ENCODE measurements around the gene LIPC.

DNA sequence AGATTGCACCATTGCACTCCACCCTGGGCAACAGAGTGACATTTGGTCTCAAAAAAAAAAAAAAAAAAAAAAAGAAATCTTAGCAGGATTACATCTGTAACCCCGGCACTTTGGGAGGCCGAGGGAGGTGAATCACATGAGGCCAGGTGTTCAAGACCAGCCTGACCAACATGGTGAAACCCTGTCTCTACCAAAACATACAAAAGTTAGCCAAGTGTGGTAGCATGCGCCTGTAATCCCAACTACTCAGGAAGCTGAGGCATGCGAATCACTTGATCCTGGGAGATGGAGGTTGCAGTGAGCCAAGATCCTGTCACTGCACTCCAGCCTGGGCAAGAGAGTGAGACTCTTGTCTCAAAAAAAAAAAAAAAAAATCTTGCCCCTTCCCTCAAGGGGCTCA is 40.4 kb downstream of the LIPC start:
- TF ChIP-seq EZH2phosphoT487 (IDR thresholded peaks at IDR 0.05; ENCODE audit: insufficient read depth, low read depth) (no peak), EZH2 (IDR thresholded peaks at IDR 0.05; ENCODE audit: insufficient read depth, poor library complexity, severe bottlenecking) (no peak)

All from GM23248 (cell line).